Superior temporal gyrus (tissue), 1 donor: Measurements from ENCODE around the gene TBCK.
"Not testable (repeated sequence)": the region's sequence is repeated elsewhere in the genome, so short reads cannot be mapped to it uniquely, and the experiment has no call there.

Source experiments
- DNase-seq: peaks from one replicate; pipeline ENCODE4 v3.0.0-alpha.2; 2016; ENCODE audit errors: extremely low spot score

TBCK gene

DNA sequence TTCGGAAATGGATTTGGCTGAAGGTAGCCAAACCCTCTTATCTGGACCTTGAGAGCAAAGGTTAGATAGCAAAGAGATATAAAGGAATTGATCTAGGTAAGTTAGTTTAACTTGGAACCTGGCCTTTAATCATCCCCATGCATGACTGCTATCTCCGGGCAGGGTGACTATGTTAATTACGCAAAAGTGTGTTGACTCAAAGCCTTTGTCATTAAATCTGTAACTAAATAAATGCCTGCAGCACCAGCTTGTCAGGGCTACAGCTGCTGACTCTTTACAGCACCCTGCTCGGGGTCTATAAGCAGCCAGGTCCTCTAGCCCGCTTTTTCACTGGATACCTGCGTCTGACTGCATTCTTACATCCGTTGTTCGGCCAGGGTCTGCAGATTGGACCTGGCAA lies 201.7 kb downstream of the TBCK start:
- DNase-seq: no peak

DNA sequence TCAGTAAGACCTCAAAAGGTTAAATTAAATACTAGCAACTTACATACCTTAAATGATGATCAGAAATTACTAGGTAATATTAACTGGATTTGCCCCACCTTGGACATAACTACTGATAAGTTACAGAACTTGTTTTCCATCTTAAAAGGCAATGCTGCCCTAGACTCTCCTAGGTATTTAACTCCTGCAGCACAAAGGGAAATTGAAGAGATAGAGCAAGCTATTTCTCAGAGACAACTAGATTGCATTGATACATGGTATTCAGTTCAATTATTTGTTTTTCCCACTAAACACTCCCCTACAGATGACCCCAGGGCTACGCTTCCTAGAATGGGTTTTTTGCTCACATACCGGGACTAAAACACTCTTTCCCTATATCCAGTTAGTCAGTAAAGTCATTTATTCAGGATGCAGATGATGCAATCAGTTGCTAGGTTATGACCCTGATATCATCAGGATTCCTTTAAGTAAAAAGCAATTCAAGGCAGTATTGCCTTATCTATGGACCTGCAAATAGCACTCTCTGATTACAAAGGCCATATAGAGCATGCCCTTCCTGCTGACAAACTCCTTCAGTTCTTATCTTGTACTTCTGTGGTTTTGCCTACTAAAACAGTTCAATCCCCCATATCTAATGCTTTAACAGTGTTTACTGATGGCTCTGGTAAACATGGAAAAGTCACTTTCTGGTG lies 204.1 kb downstream of the TBCK start:
- DNase-seq: not testable (repeated sequence)

DNA sequence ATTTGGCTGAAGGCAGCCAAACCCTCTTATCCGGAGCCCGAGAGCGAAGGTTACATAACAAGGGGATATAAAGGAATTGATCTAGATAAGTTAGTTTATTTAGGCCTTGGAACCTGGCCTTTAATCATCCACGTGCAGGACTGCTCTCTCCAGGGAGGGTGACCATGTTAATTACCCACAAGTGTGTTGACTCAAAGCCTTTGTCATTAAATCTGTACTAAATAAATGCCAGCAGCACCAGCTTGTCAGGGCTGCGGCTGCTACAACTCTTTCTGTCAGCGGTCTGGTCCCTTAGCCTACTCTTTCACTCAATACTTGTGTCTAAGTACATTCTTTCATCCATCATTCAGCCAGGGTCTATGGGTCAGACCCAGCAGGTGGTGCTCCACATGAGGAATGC lies 206.1 kb downstream of the TBCK start:
- DNase-seq: no peak

DNA sequence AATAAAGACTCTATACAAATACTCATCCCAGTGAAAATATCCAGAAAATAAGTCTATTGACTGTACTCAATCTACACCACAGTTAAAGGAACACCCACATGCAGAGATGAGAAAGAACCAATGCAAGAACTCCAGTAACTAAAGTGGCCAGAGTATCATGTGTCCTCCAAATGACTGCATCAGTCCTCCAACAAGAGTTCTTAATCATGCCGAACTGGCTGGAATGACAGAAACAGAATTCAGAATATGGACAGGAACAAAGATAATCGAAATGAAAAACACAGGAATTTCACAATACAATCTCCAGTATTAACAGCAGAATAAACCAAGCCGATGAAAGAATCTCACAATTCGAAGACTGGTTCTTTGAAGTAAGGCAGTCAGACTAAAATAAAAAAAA lies 210.3 kb downstream of the TBCK start:
- no peak for DNase-seq

DNA sequence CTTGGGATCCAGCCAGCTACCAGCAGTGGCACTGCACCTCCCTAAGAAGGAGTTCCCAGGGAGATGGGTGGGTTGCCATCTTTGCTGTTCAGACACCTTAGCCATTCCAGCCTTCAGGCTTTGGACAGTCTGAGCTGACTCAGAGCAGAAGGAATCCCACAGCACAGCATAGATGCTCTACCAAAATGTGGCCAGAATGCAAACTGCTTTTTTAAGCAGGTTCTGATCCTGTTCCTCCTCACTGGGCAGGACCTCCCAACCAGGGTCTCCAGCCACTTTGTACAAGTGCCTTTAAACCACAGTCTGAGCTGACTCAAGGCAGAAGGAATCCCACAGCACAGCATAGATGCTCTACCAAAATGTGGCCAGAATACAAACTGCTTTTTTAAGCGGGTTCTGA lies 211.7 kb downstream of the TBCK start:
- no peak for DNase-seq

DNA sequence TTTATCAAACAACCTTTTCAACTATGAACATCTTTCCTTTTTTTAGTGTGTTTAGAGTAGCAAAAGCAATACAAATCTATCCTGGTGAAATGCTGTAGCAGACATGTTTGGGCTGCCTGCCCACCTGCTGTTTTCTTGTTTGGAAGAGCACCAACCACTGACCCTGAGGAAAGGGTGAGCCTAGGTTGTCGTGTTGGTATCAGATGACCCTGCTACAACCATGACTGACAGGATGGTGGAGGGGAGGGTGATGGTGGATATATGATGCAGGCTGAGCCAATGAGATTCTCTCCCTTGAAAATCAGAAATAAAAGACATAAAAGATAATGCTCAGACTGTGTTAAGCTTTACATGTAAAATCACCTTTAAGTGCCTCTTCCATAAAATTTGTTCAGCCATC lies 219.6 kb downstream of the TBCK start:
- no peak for DNase-seq

DNA sequence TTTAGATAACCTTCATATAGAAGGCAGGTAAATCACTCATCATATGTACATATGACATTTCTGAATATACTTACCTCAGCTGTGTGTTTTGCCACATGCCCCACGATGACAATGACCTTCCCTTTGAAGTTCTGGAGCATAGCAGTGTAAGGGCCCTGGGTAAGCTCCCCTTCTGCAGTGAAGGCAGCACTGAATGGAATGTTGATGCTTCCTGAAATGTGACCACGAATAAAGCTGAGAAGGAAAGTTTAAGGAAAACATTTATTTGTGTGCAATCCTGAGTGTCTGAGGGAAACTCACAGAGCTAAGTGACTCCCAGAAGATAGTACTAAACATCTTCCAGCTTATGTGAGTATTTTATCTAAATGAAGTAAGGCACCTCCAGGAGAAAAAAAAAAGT lies 220.6 kb downstream of the TBCK start:
- DNase-seq: no peak

DNA sequence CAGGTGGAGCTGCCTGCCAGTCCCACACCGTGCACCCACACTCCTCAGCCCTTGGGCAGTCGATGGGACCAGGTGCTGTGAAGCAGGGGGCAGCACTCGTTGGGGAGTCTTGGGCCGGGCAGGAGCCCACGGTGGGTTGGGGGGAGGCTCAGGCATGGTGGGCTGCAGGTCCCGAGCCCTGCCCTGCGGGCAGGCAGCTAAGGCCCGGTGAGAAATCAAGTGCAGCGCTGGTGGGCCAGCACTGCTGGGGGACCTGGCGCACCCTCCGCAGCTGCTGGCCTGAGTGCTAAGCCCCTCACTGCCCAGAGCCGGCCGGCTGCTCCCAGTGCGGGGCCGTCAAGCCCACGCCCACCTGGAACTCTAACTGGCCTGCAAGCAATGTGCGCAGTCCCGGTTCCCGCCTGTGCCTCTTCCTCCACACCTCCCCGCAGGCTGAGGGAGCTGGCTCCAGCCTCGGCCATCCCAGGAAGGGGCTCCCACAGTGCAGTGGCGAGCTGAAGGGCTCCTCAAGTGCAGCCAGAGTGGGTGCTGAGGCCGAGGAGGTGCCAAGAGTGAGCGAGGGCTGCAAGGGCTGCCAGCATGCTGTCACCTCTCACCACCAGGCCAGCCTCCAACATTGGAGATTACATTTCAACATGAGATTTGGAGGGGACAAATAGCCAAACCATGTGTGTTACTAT lies 223.5 kb downstream of the TBCK start:
- DNase-seq: no peak

DNA sequence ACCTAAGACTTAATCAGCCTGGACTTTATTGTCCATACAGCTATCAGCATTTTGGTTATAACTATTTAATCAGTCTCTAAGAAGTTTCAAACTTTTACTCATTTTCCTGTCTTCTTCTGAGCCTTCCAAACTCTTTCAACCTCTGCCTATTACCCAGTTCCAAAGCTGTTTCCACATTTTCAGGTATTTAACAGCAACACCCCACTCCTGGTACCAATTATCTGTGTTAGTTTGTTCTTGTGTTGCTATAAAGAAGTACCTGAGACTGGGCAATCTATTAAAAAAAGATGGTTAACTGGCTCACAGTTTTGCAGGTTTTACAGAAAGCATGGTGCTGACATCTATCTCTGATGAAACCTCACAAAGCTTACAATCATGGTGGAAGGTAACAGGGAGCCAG lies 225.2 kb downstream of the TBCK start:
- DNase-seq: no peak

DNA sequence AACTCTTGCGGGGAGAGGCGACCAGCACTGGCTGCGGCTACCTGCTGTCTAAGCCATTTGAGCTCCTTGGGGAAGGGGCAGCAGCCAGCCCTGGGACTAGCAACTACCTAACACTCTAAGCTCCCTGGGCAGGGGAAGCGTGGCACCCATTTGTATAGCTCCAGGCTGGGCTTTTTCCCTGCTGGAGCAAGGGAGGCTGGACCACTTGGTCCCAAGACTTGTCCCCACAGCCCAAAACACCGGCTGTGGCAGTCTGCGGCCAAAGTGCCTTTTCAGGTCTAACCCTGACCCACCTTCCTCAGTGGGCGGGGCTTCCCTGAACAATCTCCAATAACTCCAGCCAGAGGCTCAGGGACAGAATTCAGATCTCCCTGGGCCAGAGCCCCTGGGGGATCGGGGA lies 232.9 kb downstream of the TBCK start:
- no peak for DNase-seq

DNA sequence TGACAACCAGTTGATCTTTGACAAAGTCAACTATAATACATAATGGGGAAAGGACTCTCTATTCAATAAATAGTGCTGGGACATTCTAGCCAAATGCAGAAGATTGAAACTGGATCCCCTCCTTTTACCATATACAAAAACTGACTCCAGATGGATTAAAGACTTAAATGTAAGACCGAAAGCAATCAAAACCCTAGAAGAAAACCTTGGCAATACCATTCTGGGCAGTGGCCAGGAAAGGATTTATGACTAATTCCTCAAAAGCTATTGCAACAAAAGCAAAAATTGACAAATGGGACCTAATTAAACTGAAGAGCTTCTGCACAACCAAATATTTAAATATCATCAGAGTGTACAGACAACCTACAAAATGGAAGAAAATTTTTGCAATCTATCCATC lies 235.6 kb downstream of the TBCK start:
- no peak for DNase-seq

DNA sequence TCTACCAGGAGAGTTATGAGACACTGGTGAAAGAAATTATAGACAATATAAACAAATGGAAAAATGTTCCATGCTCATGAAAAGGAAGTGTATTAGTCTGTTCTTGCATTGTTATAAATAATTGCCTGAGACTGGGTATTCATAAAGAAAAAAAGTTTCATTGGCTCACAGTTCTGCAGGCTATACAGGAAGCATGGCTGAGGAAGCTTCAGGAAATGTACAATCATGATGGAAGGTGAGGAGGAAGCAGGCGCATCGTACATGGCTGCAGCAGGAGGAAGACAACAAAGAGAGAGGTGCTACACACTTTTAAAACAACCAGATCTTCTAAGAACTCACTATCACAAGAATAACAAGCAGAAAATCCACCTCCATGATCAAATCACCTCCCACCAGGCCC lies 236.4 kb downstream of the TBCK start:
- no peak for DNase-seq

DNA sequence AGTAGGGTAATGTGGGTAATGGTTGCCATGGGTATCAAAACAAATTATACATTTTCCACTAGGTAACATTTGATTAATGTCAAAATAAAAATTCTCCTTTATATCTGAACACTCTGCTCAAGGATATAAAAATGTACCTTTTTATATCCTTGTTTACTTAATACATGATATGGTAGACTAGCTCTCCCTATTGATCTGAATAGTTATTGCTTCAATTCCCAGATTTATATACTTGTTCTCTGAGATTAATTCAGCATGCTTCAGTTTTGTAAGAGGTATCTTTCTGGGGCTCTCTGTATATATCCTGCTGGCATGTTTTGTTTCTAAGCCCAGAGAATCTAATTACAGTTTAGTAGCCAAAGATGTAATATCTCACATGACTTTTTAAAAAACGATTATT lies 251.0 kb downstream of the TBCK start:
- DNase-seq: no peak

DNA sequence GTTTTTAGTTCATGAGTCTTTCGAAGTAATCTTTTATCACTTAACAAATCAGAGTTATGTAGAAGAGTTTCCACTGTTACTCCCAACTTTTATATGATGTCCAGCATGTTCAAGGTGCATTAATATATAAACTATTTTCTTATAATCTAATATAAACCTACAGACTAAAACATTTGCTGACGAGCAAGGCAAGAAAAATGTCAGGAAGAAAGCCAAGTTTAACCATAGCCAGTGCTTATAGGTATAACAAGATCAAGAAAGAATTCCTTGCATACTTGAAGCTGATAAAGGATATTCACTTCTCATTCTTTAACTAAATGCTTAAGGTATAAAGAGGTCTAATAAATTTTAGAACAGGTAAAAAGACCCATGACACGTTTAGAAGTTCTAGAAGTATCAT lies 253.0 kb downstream of the TBCK start:
- DNase-seq: no peak

DNA sequence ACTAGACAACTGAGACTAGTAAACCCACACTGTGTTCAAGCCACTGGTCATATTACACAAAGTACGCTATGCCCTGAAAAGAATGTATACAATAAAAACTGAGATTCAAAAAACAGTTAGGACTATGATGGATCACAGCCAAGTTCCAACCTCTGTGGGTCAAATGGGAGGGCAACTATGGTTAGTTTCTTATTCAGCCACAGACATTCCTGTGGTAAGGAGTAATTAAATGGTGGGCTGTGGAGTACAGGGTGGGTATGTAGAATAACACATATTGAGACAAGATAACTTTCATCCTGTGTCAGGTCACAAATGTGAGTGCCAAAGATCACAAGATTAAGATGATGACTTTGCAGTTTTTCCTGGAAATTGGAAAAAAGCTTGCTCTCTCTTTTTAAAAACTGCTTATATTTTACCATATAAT lies 253.5 kb downstream of the TBCK start:
- no peak for DNase-seq

DNA sequence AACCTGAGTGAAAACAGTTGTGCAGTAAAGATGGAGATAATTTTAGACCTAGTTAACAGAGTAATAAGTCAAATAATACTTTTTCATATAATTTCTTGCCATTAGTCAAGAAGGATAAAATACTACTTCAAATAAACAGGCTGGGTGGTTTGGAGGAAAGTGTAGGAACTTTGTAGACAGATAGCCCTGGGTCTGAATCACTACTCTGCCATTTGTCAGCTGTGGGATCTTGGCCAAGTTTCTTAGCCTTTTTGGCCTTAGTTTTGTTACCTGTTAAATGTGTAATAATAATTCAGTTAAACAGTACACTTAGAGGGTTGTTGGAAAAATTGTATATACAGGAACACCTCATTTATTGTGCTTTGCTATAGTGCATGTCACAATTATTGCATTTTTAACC lies 257.1 kb downstream of the TBCK start:
- DNase-seq: no peak

DNA sequence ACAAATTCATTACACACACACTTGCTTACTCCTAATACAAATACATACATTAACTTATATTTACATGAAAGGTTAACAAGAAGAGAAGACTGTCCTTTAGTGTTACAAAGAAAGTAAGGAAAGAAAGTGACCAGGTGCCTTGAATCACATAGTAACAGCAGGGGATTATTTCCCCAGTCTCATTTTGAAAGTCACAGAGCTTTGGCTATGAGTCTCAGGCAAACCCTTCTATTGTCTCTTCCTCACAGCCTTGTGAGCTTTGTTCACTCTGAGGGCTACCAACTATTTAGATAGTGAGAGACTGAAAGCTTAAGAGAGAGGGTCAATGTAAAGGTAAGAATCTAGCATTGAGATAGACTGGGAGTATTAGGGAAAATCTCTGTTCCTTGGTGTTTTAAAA lies 259.1 kb downstream of the TBCK start:
- DNase-seq: no peak

DNA sequence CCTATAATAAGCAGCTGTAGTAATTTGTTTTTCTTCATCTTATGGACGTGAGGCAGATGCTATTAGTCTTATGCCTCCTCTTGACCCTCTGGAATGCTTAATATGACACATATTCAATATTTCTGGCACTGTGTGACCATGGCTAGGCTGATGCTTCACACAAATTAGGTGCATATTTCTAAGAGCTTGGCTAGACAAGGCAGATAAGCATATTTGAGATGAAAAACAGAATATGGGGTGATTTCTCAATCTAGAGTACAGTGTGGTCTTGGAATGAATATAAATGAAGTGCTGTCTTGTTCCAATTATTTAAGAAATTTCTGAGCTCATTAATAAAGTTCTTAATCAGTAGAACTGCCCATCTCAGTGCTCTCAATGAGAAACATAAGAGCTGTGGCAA lies 264.5 kb downstream of the TBCK start:
- no peak for DNase-seq

DNA sequence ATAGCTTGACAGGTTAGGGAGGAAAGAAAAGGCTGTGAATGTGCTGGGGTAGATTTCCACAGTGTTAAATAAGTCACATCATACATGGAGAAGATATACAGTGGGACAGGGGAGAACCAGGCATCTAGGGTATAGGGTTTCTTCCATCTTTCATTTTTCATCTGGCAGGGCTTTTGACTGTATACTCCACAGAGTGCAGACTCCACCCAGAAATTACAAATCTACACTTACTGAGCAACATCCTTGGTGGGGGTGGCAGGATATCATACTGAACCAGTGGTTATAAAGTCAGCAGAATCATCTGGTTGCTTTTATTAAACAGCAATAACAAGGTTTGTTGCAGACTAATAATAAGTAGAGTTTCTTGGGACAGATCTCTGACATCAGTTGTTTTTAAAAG lies 266.5 kb downstream of the TBCK start:
- DNase-seq: peak; percentile 7

DNA sequence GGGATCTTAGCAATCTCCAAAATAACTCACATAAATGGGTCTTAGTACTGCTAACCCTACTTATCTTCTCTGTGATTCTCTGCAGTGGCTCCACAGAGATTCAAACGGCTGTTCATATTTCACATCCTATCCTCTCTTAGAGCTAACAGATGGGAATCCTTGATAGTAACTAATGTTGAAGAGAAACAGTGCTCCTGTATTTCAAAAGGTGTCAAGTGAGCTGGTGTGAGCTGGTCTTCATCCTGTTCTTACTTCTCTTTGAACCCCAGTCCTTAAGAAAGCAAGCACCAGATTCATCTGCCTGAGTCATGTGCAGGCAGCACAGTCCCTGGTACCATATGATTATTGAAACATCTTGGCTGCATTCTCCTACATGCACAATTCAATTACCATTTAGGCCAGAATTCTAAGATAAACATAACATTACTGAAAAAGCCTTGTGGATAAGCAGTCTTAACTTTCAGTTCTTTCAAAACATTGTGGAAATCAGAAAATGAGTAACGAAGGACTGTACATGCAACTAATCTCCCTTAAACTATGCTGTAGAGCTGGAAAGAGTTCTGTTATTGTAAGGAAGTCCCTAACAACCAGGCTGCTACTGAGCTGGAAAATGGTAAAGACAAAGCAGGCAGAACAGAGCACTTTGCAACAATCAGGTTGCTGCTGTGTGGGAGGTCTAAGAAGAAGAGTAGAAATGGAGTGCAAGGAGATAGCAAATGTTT lies 267.6 kb downstream of the TBCK start:
- DNase-seq: no peak

DNA sequence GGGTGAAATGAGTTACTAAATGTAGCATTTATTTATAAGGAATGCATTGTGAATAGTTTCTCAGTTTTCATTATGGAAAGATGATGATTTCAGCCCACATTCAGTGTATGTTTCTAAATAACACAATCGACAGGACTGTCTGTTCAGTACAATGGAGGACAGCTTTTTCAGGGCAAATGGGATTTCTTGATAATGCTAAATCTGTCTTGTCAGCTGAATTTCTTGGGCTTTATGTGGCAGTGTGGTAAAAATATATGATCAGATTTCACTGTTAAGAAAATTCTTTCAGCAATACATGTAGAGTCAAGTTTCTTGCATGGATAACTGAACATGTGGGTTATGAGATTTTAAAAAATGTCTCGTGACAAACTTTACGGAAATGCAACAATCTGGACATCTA lies 269.9 kb downstream of the TBCK start:
- DNase-seq: no peak

DNA sequence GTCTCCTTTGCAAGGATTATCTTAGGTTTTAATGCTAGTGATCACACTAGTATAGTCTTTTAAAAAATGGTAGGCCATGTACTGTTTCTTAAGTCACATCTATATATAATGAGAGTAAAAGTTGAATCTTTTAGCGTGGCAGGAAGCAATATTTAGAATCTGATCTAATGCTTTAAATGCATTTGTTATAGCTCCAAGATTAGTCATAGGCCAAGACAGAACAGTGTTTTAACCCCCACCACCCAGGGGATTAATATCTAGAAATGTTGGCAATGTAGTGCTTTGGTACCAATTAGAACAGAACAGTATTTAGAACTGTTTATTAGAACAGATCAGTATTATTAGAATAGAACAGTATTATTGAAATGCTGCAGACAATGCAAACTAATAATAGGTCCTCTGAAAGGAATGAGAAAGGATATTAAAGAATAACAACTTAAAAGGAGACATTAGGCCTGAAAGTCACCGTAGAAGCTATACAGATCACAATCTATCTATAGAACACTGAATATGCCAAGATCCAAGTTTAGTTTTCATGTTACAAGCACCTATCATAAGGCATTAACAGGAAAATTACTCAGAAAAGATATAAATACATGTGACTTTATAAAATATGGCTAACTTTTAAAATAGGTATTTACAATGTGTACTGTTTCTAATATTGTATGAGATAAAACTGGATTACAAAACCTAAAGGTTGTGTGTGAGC lies 274.6 kb downstream of the TBCK start:
- DNase-seq: no peak

DNA sequence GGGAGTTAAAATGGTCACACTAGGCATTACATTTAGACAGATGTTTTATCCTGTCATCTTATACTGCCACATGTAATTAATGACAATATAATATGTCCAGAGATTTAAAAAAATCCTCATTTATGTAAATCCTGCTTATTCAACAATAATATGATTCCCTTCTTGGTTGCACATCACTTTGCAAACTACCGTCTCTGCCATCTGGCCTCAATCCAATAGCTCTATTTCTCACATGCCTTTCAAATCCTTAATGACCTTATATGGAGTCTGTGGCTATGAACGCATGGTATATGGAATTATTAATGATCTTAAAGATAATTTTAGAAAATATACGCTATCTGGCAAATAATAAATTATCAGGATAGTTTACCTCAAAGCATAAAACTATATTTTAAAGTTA lies 276.2 kb downstream of the TBCK start:
- DNase-seq: no peak
